Activated CD4-positive, alpha-beta T cell treated with anti-CD3 and anti-CD28 coated beads for 48 hours (primary cell): ENCODE results near the gene KIAA0513.
"Not testable (repeated sequence)": the region's sequence is repeated elsewhere in the genome, so short reads cannot be mapped to it uniquely, and the experiment has no call there.

Source experiments
- DNase-seq: peaks from one replicate; pipeline ENCODE4 v3.0.0-alpha.2; 2020

KIAA0513 gene

DNA sequence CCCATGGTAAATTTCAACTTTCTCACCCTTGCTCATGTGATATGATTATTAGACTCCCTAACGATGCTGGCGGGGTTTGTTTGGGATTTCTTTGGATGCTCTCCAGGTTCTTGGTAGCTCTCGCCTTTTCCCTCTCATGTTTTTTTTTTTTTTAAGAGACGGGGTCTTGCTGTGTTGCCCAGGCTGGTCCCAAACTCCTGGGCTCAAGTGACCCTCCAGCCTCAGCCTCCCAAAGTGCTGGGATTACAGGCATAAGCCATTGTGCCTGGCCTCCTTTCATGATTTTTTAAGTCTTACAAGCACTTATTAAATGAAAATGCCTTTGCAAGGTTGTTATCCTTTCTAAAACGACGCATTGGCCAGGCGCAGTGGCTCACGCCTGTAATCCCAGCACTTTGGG lies 24.1 kb downstream of the KIAA0513 start:
- DNase-seq, result no peak

GRCh38 chr16:85052536-85052935 lies 24.9 kb downstream of the KIAA0513 start:
- no peak for DNase-seq

- not testable (repeated sequence) for DNase-seq
Measured at GRCh38 chr16:85054321-85054720, 26.7 kb downstream of the KIAA0513 start.

DNA sequence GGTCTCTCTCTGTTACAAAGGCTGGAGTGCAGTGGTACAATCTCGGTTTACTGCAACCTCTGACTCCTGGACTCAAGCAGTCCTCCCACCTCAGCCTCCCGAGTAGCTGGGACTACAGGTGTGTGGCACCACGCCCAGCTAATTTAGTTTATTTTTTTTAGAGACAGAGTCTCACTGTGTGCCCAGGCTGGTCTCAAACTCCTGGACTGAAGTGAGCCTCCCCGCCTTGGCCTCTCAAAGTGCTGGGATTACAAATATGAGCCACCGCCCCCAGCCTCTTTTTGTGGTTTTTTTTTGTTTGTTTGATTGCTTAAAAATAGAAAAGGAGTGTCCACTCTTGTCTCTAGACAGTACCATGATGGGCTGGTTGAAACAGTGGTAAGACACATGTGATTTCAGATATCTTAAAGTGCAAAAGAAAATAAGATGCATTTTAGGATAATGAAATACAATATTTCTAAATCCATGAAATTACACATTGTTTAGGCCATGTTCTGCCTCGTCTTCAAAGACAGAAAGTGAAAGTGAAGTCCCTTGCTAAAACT lies 27.4 kb downstream of the KIAA0513 start:
- DNase-seq, result peak; percentile 11

DNA sequence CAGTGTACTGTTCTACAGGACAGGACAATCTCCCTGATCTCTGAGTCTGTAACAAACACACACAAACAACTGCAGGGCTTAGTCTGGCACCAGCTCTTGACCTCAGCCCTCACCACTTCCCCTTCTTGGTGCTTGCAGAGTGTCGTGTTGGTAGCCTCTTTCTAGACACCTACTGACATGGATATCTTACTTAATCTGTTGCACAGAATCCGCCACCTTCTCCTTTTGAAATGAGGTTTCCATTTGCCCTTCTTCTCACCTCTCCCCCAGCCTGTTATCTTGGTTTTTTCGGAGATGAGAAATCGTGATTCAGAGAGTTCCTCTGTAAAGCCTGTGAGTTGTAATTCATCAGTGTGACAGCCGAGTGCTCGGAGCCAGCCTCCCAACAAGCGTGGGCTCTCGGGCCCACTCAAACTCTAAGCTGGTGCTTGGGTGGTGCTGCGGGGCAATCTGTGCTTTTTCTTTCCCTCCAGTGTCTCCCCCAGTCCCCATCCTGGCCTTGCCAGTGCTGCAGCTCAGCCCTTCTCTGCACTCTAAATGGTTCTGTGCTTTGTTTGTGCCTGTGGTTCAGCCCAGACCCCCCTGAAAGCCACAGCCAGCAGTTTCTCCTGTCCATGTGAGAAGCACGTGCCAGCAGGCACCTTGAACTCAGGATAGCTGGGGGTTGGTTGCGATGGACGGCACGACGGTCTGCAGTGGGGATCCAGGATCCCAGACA lies 28.1 kb downstream of the KIAA0513 start:
- DNase-seq, result peak; percentile 78

DNA sequence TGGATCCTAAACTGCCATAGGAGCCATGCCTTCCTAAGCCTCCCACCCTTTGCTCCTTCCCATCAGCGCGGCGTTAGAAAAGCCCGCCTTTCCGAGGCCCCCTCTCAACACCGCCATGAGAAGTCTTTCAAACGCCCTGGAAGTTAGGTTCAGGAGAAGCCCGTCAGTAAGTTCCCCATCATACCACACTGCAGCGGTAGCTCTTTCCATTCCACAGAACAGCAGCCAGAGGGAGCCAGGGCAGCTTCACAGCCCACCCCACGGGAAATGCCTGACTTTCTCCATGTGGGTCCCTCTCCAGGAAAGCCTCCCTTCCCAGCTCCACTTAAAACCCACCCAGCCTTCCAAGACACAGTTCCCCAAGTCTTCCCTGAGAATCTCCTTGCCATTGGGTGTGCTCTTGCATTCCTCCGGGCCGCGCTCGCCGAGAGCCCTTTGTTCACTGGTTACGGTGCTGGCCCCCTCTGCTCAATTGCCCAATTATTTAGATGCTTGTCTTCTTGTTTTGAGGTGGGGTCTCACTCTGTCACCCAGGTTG lies 28.7 kb downstream of the KIAA0513 start:
- peak; percentile 13 for DNase-seq

- DNase-seq, result peak; percentile 24
Measured at GRCh38 chr16:85057212-85057889, 29.8 kb downstream of the KIAA0513 start.

- no peak for DNase-seq
Measured at GRCh38 chr16:85057948-85058347, 30.4 kb downstream of the KIAA0513 start.

DNA sequence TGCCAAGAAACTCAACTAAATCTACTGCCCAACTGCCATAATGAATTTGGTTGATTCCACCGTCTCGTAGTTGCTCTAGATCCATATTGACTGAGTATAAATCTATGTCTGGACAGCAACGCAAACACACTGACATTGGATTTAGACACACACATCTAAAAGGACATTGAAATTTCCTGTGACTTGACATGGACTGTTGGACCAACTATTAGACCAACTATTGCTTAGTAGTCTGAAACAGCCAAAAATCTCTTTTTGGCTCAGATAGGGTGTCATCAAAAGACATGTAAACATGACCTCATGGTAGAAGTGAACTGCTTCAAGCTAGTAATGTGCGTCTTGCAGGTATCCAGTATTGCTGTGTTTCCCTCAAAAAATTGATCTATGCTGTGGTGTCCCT lies 31.3 kb downstream of the KIAA0513 start:
- no peak for DNase-seq

DNA sequence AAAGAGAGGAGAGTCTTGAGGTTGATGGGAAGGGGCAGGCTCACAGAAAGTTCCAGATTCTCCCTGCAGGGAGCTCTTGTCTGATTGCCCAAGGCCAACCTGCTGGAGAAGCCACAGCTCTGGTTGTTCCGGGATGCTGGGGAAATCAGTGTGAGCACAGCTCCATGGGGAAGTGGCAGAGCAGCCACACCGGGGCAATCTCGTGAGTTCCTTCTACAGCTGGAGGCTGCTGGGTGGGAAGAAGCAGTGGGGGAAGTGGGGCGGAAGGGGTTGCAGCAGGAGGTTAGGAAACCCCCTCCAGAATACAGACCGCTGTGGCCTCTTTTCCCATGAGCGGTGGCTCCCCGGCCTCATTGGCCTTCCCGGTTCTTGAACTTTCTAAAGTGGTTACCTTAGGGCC lies 34.0 kb downstream of the KIAA0513 start:
- DNase-seq, result no peak

GRCh38 chr16:85062323-85062722 lies 34.7 kb downstream of the KIAA0513 start:
- DNase-seq, result no peak

- DNase-seq, result no peak
Measured at GRCh38 chr16:85062845-85063244, 35.2 kb downstream of the KIAA0513 start.

DNA sequence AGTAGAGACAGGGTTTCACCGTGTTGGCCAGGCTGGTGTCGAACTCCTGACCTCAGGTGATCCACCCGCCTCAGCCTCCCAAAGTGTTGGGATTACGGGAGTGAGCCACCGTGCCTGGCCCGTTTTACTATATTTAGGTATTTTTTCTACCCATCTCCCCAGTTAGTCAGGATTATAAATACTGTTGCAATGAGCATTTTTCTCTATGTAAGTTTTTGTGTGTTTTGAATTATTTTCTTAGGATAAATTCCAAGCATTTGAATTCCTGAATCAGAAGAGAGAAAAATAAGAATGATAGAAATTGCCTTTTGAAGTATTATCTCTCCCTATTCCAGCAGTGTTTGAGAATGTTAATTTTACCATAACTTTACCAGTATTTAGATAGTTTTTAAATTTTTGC lies 36.6 kb downstream of the KIAA0513 start:
- no peak for DNase-seq

DNA sequence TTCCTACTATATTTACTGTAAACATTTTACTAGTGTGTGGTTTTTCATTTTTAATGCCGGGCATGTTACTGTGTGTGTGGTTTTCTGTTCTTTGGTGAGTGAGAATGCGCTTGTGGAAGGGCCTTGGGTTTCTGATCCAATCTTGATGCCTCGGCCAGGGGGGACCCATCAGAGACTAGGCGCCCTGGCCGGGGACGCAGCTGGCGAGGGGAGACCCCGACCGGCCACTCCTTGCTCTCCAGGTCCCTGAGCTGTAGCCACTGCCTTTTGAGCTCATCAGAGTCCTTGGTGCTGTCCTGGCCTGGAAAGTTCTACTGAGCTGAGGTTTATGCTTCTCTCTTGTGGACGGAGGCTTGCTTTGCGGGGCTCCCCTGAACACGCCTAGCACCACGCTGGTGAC lies 37.5 kb downstream of the KIAA0513 start:
- no peak for DNase-seq

DNA sequence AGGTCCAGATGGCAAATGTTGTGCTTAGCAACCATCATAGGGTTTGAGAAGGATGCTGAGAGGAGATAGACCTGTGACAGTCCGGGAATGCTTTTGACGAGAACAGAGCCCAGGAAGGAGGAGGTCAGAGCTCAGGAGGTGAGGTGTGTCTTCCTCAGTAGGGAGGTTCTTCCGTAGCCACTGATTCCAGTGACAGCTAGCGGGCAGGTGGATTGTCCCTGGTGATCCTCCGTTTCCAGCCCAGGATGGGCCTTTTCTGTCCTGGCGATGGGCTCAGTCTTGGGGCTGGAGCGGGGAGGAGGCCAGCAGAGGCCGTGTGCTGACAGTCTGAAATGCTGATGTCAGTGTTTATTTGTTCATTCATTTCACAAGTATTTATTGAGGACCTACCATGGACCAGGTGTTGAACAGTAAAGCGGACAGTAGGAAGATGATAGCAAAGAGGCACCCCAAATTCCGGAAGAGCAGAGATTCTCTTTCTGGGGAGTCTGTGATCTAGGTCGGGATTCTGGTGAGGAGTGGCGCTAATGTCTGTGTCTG lies 38.8 kb downstream of the KIAA0513 start:
- DNase-seq, result no peak

DNA sequence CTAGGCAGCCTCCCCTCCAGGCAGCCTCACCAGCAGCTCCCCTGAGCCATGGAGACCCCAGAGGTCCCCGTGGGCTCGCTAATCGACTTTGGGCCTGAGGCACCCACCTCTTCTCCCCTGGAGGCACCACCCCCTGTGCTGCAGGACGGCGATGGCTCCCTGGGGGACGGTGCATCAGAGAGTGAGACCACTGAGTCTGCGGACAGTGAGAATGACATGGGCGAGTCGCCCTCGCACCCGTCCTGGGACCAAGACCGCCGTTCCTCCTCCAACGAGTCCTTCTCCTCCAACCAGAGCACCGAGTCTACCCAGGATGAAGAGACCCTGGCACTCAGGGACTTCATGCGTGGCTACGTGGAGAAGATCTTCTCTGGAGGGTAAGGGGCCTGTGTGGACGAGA lies 39.4 kb downstream of the KIAA0513 start:
- no peak for DNase-seq

DNA sequence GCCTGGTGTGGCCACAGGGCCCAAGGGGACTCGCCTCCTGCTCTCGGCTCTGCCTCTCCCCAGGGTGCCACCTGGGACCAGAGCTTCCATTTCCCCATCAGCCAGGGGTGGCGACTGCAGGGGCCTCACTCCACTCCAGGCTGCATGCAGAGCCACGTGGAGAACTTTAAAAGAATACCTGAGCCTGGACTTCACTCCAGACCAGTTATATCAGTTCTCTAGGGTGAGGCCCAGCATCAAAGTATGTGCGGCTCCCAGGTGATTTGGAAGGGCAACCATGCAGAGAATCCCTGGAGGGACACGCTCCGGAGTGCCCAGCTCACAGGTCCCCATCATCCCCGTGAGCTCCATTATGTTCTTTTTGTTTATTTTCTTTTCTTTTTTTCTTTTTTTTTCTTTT lies 39.8 kb downstream of the KIAA0513 start:
- no peak for DNase-seq

DNA sequence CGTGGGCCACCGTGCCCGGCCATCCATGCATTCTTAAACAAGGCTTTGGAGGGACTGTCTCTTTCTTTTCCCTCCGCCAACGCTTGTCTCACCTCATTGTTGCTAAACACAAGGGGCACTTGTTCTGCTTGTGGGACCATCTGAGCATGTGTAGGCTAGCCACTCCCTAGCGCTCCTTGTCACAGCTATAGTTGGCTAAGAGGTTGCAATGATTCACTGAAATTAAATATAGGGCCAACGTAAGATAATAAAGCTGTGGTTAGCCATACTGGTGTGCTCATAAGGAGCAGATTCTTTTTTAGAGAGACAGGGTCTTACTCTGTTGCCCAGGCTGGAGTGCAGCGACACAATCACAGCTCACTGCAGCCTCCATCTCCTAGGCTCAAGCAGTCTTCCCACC lies 41.2 kb downstream of the KIAA0513 start:
- DNase-seq, result no peak

- DNase-seq, result no peak
Measured at GRCh38 chr16:85069171-85069570, 41.6 kb downstream of the KIAA0513 start.

DNA sequence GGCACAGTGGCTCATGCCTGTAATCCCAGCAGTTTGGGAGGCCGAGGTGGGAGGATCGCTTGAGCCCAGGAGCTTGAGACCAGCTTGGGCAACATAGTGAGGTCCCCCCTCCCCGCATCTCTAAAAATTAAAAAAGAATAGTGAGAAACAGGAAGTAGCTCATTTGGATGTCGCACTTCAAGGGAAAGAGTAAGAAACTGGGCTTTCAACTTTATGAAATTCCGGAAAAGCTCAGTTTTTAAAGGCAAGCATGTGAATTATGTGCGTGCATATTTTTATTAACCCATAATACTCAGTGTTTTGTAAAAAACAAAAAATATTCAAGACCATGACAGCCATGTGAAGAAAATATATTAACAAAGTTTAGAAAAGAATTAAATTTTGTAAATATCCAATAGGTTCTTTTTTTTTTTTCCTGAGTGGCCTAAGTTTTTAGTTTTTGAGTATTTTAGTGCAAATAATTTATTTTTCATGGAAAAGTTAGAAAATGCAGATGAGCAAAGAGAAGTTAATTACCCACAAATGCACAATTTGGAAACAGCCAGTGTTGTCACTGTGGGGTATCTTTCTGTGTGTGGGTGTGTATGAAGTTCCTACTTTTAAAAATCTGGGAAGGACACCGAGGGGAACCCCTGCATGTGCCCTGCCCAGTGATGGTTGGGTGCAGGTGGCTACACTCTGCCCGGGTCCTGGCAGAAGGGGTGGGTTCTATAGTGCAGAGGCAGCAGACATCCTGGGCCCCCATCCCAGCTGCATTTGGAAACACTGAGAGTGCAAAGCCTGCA lies 44.7 kb downstream of the KIAA0513 start:
- DNase-seq, result no peak

GRCh38 chr16:85072947-85073346 lies 45.4 kb downstream of the KIAA0513 start:
- no peak for DNase-seq

DNA sequence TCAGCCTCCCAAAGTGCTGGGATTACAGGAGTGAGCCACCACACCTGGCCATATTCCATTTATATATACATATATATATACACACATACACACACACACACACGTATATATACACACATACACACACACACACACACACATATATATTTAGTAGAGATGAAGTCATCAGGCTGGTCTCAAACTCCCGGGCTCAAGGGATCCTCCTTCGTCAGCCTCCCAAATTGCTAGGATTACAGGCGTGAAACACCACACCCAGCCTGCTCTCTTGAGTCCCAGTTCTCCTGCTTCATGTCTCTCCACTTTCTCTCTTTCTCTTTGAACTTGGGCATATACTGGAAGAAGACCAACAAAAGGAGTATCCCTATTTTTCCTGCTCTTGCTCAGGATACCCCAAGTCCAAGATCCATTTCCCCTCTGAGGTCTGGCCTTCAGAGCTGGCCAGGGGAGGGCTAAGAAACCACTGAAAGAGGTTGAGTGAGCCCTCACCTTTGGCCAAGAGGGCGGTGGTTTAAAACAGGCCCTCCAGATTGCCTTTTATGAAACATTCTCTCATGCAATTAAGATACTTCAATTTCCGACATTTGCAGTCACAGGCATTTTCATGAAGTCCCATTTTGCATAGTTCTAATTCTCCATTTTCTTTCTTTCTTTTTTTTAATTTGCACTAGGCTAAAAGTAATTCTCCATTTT lies 46.8 kb downstream of the KIAA0513 start:
- DNase-seq, result no peak
